ENCODE data around the gene SMIM14.
"Not testable (repeated sequence)": the region's sequence is repeated elsewhere in the genome, so short reads cannot be mapped to it uniquely, and the experiment has no call there.

The SMIM14 gene

GRCh38 chr4:39656638-39657037 lies 18.0 kb upstream of the SMIM14 start:
- not testable (repeated sequence) for H3K27me3 Mint-ChIP-seq; H3K9me3 Mint-ChIP-seq; H3K4me3 Mint-ChIP-seq; H3K27ac Mint-ChIP-seq; ATAC-seq; H3K4me1 Mint-ChIP-seq; H3K36me3 Mint-ChIP-seq (ENCODE audit: low read depth); DNase-seq

- Mint-ChIP-seq H3K9me3 (no peaks in the 10 kb centered on the region), H3K27ac (no peak overlapping the region), H3K27me3 (no peaks in the 10 kb centered on the region), H3K4me3 (no peak overlapping the region), H3K4me1 (peaks cover 6% of the 10 kb centered on the region), H3K36me3 (ENCODE audit: low read depth) (no peaks in the 10 kb centered on the region)
- no peak for DNase-seq
- ATAC-seq, result no peak
Observed at GRCh38 chr4:39655876-39656275, 17.2 kb upstream of the SMIM14 start.

- ATAC-seq, result no peak
- no peak for DNase-seq
- Mint-ChIP-seq H3K4me3 (no peak overlapping the region), H3K9me3 (no peaks in the 10 kb centered on the region), H3K27ac (no peak overlapping the region), H3K4me1 (peaks cover 6% of the 10 kb centered on the region), H3K27me3 (no peaks in the 10 kb centered on the region), H3K36me3 (ENCODE audit: low read depth) (no peaks in the 10 kb centered on the region)
Observed at GRCh38 chr4:39655211-39655610, 16.5 kb upstream of the SMIM14 start.

GRCh38 chr4:39651586-39651985 lies 12.9 kb upstream of the SMIM14 start:
- ATAC-seq; H3K4me3 Mint-ChIP-seq; H3K27ac Mint-ChIP-seq; H3K36me3 Mint-ChIP-seq (ENCODE audit: low read depth); H3K4me1 Mint-ChIP-seq; H3K9me3 Mint-ChIP-seq; DNase-seq; H3K27me3 Mint-ChIP-seq: not testable (repeated sequence)

- ATAC-seq (no peak), DNase-seq (no peak)
- H3K27ac Mint-ChIP-seq, result no peak overlapping the region
- peaks cover 1% of the 10 kb centered on the region for H3K4me1 Mint-ChIP-seq
- H3K9me3 Mint-ChIP-seq, result no peaks in the 10 kb centered on the region
- H3K4me3 Mint-ChIP-seq, result no peak overlapping the region
- no peaks in the 10 kb centered on the region for H3K27me3 Mint-ChIP-seq
- no peaks in the 10 kb centered on the region for H3K36me3 Mint-ChIP-seq (ENCODE audit: low read depth)
Observed at GRCh38 chr4:39649639-39650265, 11.1 kb upstream of the SMIM14 start.

- no peaks in the 10 kb centered on the region for H3K9me3 Mint-ChIP-seq
- no peak for ATAC-seq
Observed at GRCh38 chr4:39648827-39649558, 10.3 kb upstream of the SMIM14 start.

GRCh38 chr4:39648213-39648612 lies 9.5 kb upstream of the SMIM14 start:
- Mint-ChIP-seq H3K4me3 (no peak overlapping the region), H3K9me3 (no peaks in the 10 kb centered on the region), H3K27me3 (no peaks in the 10 kb centered on the region), H3K36me3 (ENCODE audit: low read depth) (no peaks in the 10 kb centered on the region), H3K4me1 (no peaks in the 10 kb centered on the region), H3K27ac (no peak overlapping the region)
- ATAC-seq (no peak), DNase-seq (no peak)

More at GRCh38 chr4:39648827-39649558, 10.3 kb upstream of the SMIM14 start:
- DNase-seq, result no peak
- H3K36me3 Mint-ChIP-seq (ENCODE audit: low read depth), result no peaks in the 10 kb centered on the region
- no peak overlapping the region for H3K27ac Mint-ChIP-seq
- H3K4me3 Mint-ChIP-seq, result no peak overlapping the region
- no peaks in the 10 kb centered on the region for H3K4me1 Mint-ChIP-seq
- no peaks in the 10 kb centered on the region for H3K27me3 Mint-ChIP-seq

GRCh38 chr4:39642885-39643552 lies 4.4 kb upstream of the SMIM14 start:
- Mint-ChIP-seq H3K4me1 (peaks cover 19% of the 10 kb centered on the region), H3K4me3 (no peak overlapping the region), H3K27me3 (no peaks in the 10 kb centered on the region), H3K9me3 (no peaks in the 10 kb centered on the region), H3K27ac (no peak overlapping the region), H3K36me3 (ENCODE audit: low read depth) (no peaks in the 10 kb centered on the region)
- ATAC-seq (no peak), DNase-seq (no peak)

GRCh38 chr4:39641451-39641850 lies 2.8 kb upstream of the SMIM14 start:
- ATAC-seq, result no peak
- no peak for DNase-seq
- no peaks in the 10 kb centered on the region for H3K27me3 Mint-ChIP-seq
- H3K9me3 Mint-ChIP-seq, result no peaks in the 10 kb centered on the region
- H3K4me1 Mint-ChIP-seq, result peaks cover 30% of the 10 kb centered on the region
- no peak overlapping the region for H3K4me3 Mint-ChIP-seq
- H3K27ac Mint-ChIP-seq, result no peak overlapping the region
- H3K36me3 Mint-ChIP-seq (ENCODE audit: low read depth), result no peaks in the 10 kb centered on the region

GRCh38 chr4:39637586-39638353 lies 895 bp downstream of the SMIM14 start:
- ATAC-seq (peak; percentile 4), DNase-seq (peak; percentile 49)
- no peaks in the 10 kb centered on the region for H3K36me3 Mint-ChIP-seq (ENCODE audit: low read depth)
- peak overlapping the region; percentile 77 for H3K27ac Mint-ChIP-seq
- H3K27me3 Mint-ChIP-seq, result no peaks in the 10 kb centered on the region
- H3K4me3 Mint-ChIP-seq, result peak overlapping the region; percentile 85
- peaks cover 45% of the 10 kb centered on the region for H3K4me1 Mint-ChIP-seq
- H3K9me3 Mint-ChIP-seq, result no peaks in the 10 kb centered on the region

GRCh38 chr4:39637221-39637585 lies 1.5 kb downstream of the SMIM14 start:
- Mint-ChIP-seq H3K4me1 (peaks cover 45% of the 10 kb centered on the region), H3K27ac (peak overlapping the region; percentile 77), H3K27me3 (no peaks in the 10 kb centered on the region), H3K9me3 (no peaks in the 10 kb centered on the region), H3K4me3 (peak overlapping the region; percentile 85), H3K36me3 (ENCODE audit: low read depth) (no peaks in the 10 kb centered on the region)
- DNase-seq, result no peak
- ATAC-seq, result no peak

GRCh38 chr4:39636531-39637184 lies 2.0 kb downstream of the SMIM14 start:
- Mint-ChIP-seq H3K4me3 (peak overlapping the region; percentile 85), H3K4me1 (peaks cover 45% of the 10 kb centered on the region), H3K27ac (no peak overlapping the region), H3K9me3 (no peaks in the 10 kb centered on the region), H3K27me3 (no peaks in the 10 kb centered on the region), H3K36me3 (ENCODE audit: low read depth) (no peaks in the 10 kb centered on the region)
- ATAC-seq, result no peak
- DNase-seq, result no peak

- H3K36me3 Mint-ChIP-seq (ENCODE audit: low read depth), result no peaks in the 10 kb centered on the region
- H3K27ac Mint-ChIP-seq, result peak overlapping the region; percentile 37
- H3K27me3 Mint-ChIP-seq, result no peaks in the 10 kb centered on the region
- no peak overlapping the region for H3K4me3 Mint-ChIP-seq
- DNase-seq (no peak), ATAC-seq (no peak)
- peaks cover 43% of the 10 kb centered on the region for H3K4me1 Mint-ChIP-seq
- no peaks in the 10 kb centered on the region for H3K9me3 Mint-ChIP-seq
Observed at GRCh38 chr4:39635023-39635422, 3.6 kb downstream of the SMIM14 start.

- no peaks in the 10 kb centered on the region for H3K9me3 Mint-ChIP-seq
- DNase-seq (no peak), ATAC-seq (no peak)
- no peaks in the 10 kb centered on the region for H3K27me3 Mint-ChIP-seq
- no peaks in the 10 kb centered on the region for H3K36me3 Mint-ChIP-seq (ENCODE audit: low read depth)
- H3K4me3 Mint-ChIP-seq, result no peak overlapping the region
- H3K27ac Mint-ChIP-seq, result no peak overlapping the region
- peaks cover 24% of the 10 kb centered on the region for H3K4me1 Mint-ChIP-seq
Observed at GRCh38 chr4:39631700-39632079, 7.0 kb downstream of the SMIM14 start.

Data from activated naive CD8-positive, alpha-beta T cell treated with anti-CD3 and anti-CD28 coated beads, Interleukin-2, amount 50 U/mL, for 24 hours (primary cell).